Neural cell (in vitro differentiated cells): Measurements from ENCODE around the gene FCER2. TPM values are rescaled to one million over a fixed set of nuclear protein-coding genes. Genes with fewer than 3 reads are reported as not detected.

Experiments
- H2AFZ ChIP-seq: fragments of 200-600, 300-800 bp; sonication (generic), shearing (Covaris generic); 2 replicates; pipeline ENCODE4 v1.6.0; 2014; ENCODE audit warnings: low read depth, mild to moderate bottlenecking, antibody characterized with exemption, low read length, moderate library complexity
- H3F3A ChIP-seq: fragments of 200-600 bp; shearing (Covaris generic); 2 replicates; pipeline ENCODE4 v1.6.1; 2016; ENCODE audit warnings: mild to moderate bottlenecking, moderate library complexity, mixed read lengths, antibody characterized with exemption, low read length; ENCODE audit not compliant: insufficient read depth, poor library complexity, severe bottlenecking
- H3K27ac ChIP-seq: fragments of 200-600, 300-800 bp; sonication (generic), shearing (Covaris generic); 2 replicates; pipeline ENCODE4 v1.5.1; 2014; ENCODE audit warnings: mild to moderate bottlenecking, low read length, moderate library complexity
- H3K27me3 ChIP-seq: fragments of 300-800, 200-600 bp; sonication (generic), shearing (Covaris generic); 2 replicates; pipeline ENCODE4 v1.6.0; 2014; ENCODE audit warnings: mild to moderate bottlenecking, low read depth, low read length, moderate library complexity; ENCODE audit not compliant: insufficient read depth
- H3K36me3 ChIP-seq: fragments of 300-800, 200-600 bp; sonication (generic), shearing (Covaris generic); 2 replicates; pipeline ENCODE4 v1.5.1; 2014; ENCODE audit warnings: mild to moderate bottlenecking, antibody characterized with exemption, low read length, moderate library complexity; ENCODE audit not compliant: insufficient read depth
- H3K4me2 ChIP-seq: fragments of 300-800, 200-600 bp; sonication (generic), shearing (Covaris generic); 2 replicates; pipeline ENCODE4 v1.6.0; 2014; ENCODE audit warnings: mild to moderate bottlenecking, low read length
- H3K4me3 ChIP-seq: fragments of 300-800, 200-600 bp; sonication (generic), shearing (Covaris generic); 2 replicates; pipeline ENCODE4 v1.5.1; 2014; ENCODE audit warnings: mild to moderate bottlenecking, low read length, moderate library complexity
- H3K79me2 ChIP-seq: fragments of 200-600 bp; shearing (Covaris generic); replicated peaks from 2 replicates; pipeline ENCODE4 v1.6.0; 2014; ENCODE audit warnings: mild to moderate bottlenecking, low read length, moderate library complexity; ENCODE audit not compliant: insufficient read depth
- H3K9ac ChIP-seq: fragments of 300-800, 200-600 bp; sonication (generic), shearing (Covaris generic); 2 replicates; pipeline ENCODE4 v1.6.1; 2016; ENCODE audit warnings: mild to moderate bottlenecking, low read length, mixed read lengths
- H3K9me2 ChIP-seq: fragments of 200-600 bp; shearing (Covaris generic); 2 replicates; pipeline ENCODE4 v1.6.1; 2016; ENCODE audit warnings: mild to moderate bottlenecking, low read length, mixed read lengths; ENCODE audit not compliant: insufficient read depth
- H3K9me3 ChIP-seq: fragments of 200-600, 300-800 bp; sonication (generic), shearing (Covaris generic); 2 replicates; pipeline ENCODE4 v1.6.1; 2016; ENCODE audit warnings: mild to moderate bottlenecking, mixed run types, low read length, moderate library complexity, mixed read lengths
- H4K20me1 ChIP-seq: fragments of 200-600 bp; shearing (Covaris generic); 2 replicates; pipeline ENCODE4 v1.6.1; 2016; ENCODE audit warnings: mild to moderate bottlenecking, mixed run types; ENCODE audit not compliant: insufficient read depth
- EP300 ChIP-seq: fragments of 450-650 bp; conservative IDR thresholded peaks from 2 replicates; pipeline ENCODE4 v1.6.1; 2014; ENCODE audit warnings: antibody characterized with exemption, mild to moderate bottlenecking, moderate library complexity; ENCODE audit not compliant: poor library complexity, severe bottlenecking
- EZH2 ChIP-seq: fragments of 200-600, 300-800 bp; shearing (Covaris generic), sonication (generic); IDR thresholded peaks from 2 replicates; pipeline ENCODE4 v1.6.1; 2014; ENCODE audit warnings: antibody characterized with exemption, low read length, borderline replicate concordance, mild to moderate bottlenecking; ENCODE audit not compliant: insufficient read depth, poor library complexity, severe bottlenecking
- MXI1 ChIP-seq: fragments of 450-650 bp; conservative IDR thresholded peaks from 2 replicates; pipeline ENCODE4 v1.6.1; 2014; ENCODE audit warnings: antibody characterized with exemption, mild to moderate bottlenecking; ENCODE audit not compliant: poor library complexity, severe bottlenecking
- POLR2AphosphoS5 ChIP-seq: IDR thresholded peaks from 2 replicates; pipeline ENCODE4 v1.6.1; 2012
- RAD21 ChIP-seq: fragments of 450-650 bp; conservative IDR thresholded peaks from 2 replicates; pipeline ENCODE4 v1.6.1; 2014; ENCODE audit warnings: antibody characterized with exemption, mild to moderate bottlenecking, moderate library complexity
- SMC3 ChIP-seq: fragments of 450-650 bp; conservative IDR thresholded peaks from 2 replicates; pipeline ENCODE4 v1.6.1; 2014; ENCODE audit warnings: antibody characterized with exemption, mild to moderate bottlenecking, moderate library complexity; ENCODE audit not compliant: poor library complexity
- TAF1 ChIP-seq: IDR thresholded peaks from 2 replicates; pipeline ENCODE4 v1.6.1; 2012; ENCODE audit warnings: low read depth
- polyA plus RNA-seq: library from polyadenylated mRNA; depleted of rRNA; stranded (reverse); fragments of >200 nt; gene quantifications from 2 replicates; pipeline ENCODE4 v1.2.3, GENCODE V29; 2014
- TF ChIP-seq, protein P1 (sequence below): IDR thresholded peaks from 2 replicates; pipeline ENCODE4 v1.6.1; 2012; ENCODE audit warnings: borderline replicate concordance
- TF ChIP-seq, protein P2 (sequence below): fragments of 450-650 bp; IDR thresholded peaks from 2 replicates; pipeline ENCODE4 v1.5.1; 2014; ENCODE audit warnings: antibody characterized with exemption, mild to moderate bottlenecking, moderate library complexity; ENCODE audit not compliant: poor library complexity, severe bottlenecking

The FCER2 gene
- polyA plus RNA-seq, 1 donor from 2014 or later: not detected

DNA sequence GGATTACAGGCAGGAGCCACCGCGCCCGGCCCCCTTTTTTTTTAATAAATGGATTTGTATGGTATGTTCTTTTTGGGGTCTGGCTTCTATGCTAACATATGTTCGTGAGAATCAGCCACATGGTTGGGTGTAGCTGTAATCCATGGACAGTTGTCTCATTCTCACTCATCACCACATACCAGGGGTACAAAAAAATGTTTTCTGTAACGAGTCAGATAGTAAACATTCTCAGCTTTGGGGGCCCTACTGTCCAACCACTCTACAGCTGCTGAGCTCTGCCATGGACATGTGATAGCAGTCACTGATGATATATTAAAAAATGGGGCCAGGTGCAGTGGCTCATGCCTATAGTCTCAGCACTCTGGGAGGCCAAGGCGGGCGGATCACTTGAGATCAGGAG lies 38.2 kb downstream of the FCER2 start:
- Histone ChIP-seq H3K9me3 (no peaks in the 10 kb centered on the region), H3K27ac (no peak overlapping the region), H3K27me3 (no peaks in the 10 kb centered on the region)

DNA sequence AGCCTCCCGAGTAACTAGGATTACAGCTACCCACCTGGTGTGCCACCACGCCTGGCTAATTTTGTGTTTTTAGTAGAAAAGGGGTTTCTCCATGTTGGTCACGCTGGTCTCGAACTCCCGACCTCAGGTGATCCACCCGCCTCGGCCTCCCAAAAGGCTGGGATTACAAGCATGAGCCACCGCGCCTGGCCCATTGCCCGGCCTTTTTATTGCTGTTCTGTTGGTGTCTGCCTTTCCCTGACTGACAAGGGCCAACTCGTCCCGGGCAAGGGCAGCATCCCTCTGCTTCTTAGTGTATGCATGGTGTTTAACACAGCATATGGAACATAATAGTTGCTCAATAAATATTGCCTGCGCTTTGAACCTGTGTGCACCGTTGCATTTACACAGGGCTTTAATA lies 39.3 kb downstream of the FCER2 start:
- Histone ChIP-seq H3K27me3 (no peaks in the 10 kb centered on the region), H2AFZ (no peak overlapping the region), H3K27ac (no peak overlapping the region), H3K9me3 (no peaks in the 10 kb centered on the region), H3F3A (no peaks in the 10 kb centered on the region), H3K4me2 (no peak overlapping the region), H4K20me1 (no peaks in the 10 kb centered on the region), H3K9ac (no peak overlapping the region), H3K79me2 (no peaks in the 10 kb centered on the region), H3K4me3 (no peak overlapping the region), H3K36me3 (no peaks in the 10 kb centered on the region), H3K9me2 (no peaks in the 10 kb centered on the region)
- TF ChIP-seq EZH2 (no peak), EP300 (no peak), MXI1 (no peak), TAF1 (no peak), POLR2AphosphoS5 (no peak), RAD21 (no peak), SMC3 (no peak)
- TF ChIP-seq, protein P1, sequence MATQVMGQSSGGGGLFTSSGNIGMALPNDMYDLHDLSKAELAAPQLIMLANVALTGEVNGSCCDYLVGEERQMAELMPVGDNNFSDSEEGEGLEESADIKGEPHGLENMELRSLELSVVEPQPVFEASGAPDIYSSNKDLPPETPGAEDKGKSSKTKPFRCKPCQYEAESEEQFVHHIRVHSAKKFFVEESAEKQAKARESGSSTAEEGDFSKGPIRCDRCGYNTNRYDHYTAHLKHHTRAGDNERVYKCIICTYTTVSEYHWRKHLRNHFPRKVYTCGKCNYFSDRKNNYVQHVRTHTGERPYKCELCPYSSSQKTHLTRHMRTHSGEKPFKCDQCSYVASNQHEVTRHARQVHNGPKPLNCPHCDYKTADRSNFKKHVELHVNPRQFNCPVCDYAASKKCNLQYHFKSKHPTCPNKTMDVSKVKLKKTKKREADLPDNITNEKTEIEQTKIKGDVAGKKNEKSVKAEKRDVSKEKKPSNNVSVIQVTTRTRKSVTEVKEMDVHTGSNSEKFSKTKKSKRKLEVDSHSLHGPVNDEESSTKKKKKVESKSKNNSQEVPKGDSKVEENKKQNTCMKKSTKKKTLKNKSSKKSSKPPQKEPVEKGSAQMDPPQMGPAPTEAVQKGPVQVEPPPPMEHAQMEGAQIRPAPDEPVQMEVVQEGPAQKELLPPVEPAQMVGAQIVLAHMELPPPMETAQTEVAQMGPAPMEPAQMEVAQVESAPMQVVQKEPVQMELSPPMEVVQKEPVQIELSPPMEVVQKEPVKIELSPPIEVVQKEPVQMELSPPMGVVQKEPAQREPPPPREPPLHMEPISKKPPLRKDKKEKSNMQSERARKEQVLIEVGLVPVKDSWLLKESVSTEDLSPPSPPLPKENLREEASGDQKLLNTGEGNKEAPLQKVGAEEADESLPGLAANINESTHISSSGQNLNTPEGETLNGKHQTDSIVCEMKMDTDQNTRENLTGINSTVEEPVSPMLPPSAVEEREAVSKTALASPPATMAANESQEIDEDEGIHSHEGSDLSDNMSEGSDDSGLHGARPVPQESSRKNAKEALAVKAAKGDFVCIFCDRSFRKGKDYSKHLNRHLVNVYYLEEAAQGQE: no peak
- TF ChIP-seq, protein P2, sequence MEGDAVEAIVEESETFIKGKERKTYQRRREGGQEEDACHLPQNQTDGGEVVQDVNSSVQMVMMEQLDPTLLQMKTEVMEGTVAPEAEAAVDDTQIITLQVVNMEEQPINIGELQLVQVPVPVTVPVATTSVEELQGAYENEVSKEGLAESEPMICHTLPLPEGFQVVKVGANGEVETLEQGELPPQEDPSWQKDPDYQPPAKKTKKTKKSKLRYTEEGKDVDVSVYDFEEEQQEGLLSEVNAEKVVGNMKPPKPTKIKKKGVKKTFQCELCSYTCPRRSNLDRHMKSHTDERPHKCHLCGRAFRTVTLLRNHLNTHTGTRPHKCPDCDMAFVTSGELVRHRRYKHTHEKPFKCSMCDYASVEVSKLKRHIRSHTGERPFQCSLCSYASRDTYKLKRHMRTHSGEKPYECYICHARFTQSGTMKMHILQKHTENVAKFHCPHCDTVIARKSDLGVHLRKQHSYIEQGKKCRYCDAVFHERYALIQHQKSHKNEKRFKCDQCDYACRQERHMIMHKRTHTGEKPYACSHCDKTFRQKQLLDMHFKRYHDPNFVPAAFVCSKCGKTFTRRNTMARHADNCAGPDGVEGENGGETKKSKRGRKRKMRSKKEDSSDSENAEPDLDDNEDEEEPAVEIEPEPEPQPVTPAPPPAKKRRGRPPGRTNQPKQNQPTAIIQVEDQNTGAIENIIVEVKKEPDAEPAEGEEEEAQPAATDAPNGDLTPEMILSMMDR: no peak

More for the DNA sequence above, 38.2 kb downstream of the FCER2 start:
- H3K36me3 ChIP-seq: no peaks in the 10 kb centered on the region
- H3F3A ChIP-seq: no peaks in the 10 kb centered on the region
- no peak overlapping the region for H3K4me2 ChIP-seq
- no peak overlapping the region for H2AFZ ChIP-seq
- no peaks in the 10 kb centered on the region for H4K20me1 ChIP-seq
- H3K4me3 ChIP-seq: no peak overlapping the region
- H3K9ac ChIP-seq: no peak overlapping the region
- no peaks in the 10 kb centered on the region for H3K79me2 ChIP-seq
- TF ChIP-seq, protein P1: no peak
- no peak for TF ChIP-seq RAD21
- TF ChIP-seq MXI1: no peak
- no peak for TF ChIP-seq TAF1
- TF ChIP-seq EZH2: no peak
- no peak for TF ChIP-seq SMC3
- TF ChIP-seq EP300: no peak
- no peak for TF ChIP-seq POLR2AphosphoS5
- TF ChIP-seq, protein P2: no peak
- no peaks in the 10 kb centered on the region for H3K9me2 ChIP-seq
